GM12878 (cell line): Measurements from ENCODE around the gene NEURL4. TPM values are rescaled to one million over a fixed set of nuclear protein-coding genes. Genes with fewer than 3 reads are reported as not detected.

Experiments
- ATAC-seq: fragments of 200-7000 bp; cut with Tn5 transposase; 3 replicates; pipeline ENCODE4 v1.9.1; 2020; ENCODE audit warnings: mild to moderate bottlenecking, moderate library complexity
- BruUV-seq: library from RNA; stranded (reverse); fragments of 400-500 nt; replicated peaks from 2 replicates; lab custom pipeline; 2021; lab: Mats Ljungman, UMichigan
- CTCF ChIA-PET: fragments of 300-600 bp; sonication (Branson Sonifier 250); formaldehyde crosslinking; extraction: SDS; loops from one replicate; lab custom pipeline; 2021; ENCODE audit warnings: inconsistent platforms; lab: Yijun Ruan, JAX
- POLR2A ChIA-PET: fragments of 350-600 bp; formaldehyde crosslinking; extraction: SDS; loops from one replicate; lab custom pipeline; 2021; ENCODE audit warnings: inconsistent platforms; lab: Charles Lee
- RAD21 ChIA-PET: fragments of 300-600 bp; sonication (Branson Sonifier 250); formaldehyde crosslinking; loops from one replicate; lab custom pipeline; 2023; ENCODE audit warnings: antibody characterized with exemption; ENCODE audit not compliant: unreplicated experiment; lab: Charles Lee
- SMC1A ChIA-PET: fragments of 300-600 bp; sonication (Branson Sonifier 250); formaldehyde crosslinking; loops from one replicate; lab custom pipeline; 2023; ENCODE audit not compliant: unreplicated experiment, uncharacterized antibody; lab: Charles Lee
- DNase-seq: peaks from one replicate; pipeline ENCODE4 v3.0.0-alpha.2; 2011; ENCODE audit warnings: low read depth, low spot score
- FAIRE-seq: peaks from 3 replicates; lab custom pipeline; 2011; peaks lifted over from hg19 to GRCh38; lab: Jason Lieb, UNC
- H2AFZ ChIP-seq: 2 replicates; pipeline ENCODE4 v1.6.0; 2011; ENCODE audit warnings: low read depth, low read length, control low read depth; ENCODE audit not compliant: control insufficient read depth
- H3K27ac ChIP-seq: 2 replicates; pipeline ENCODE4 v1.5.1; 2011; ENCODE audit warnings: control low read depth; ENCODE audit not compliant: control insufficient read depth, insufficient read depth
- H3K27me3 ChIP-seq, 2 experiments: replicated peaks in 1 of 2; 2 replicates each; pipeline versions ENCODE4 v1.6.0 to v1.6.1; 2011; ENCODE audit warnings: low read length in 1 of 2; ENCODE audit not compliant: control insufficient read depth in 2 of 2, insufficient read depth in 2 of 2
- H3K36me3 ChIP-seq, 2 experiments: 2 replicates each; pipeline ENCODE4 v1.5.1; 2011; ENCODE audit warnings: low read length in 1 of 2; ENCODE audit not compliant: control insufficient read depth in 2 of 2, insufficient read depth in 2 of 2
- H3K4me1 ChIP-seq: 2 replicates; pipeline ENCODE4 v1.6.1; 2011; ENCODE audit warnings: mild to moderate bottlenecking, low read length, moderate library complexity, mixed read lengths; ENCODE audit not compliant: control insufficient read depth, insufficient read depth
- H3K4me2 ChIP-seq: 2 replicates; pipeline ENCODE4 v1.6.0; 2011; ENCODE audit warnings: control low read depth; ENCODE audit not compliant: control insufficient read depth, insufficient read depth
- H3K4me3 ChIP-seq: fragments of 200-600 bp; sonication (generic); 2 replicates; pipeline ENCODE4 v1.5.1; 2016
- H3K79me2 ChIP-seq: 2 replicates; pipeline ENCODE4 v1.6.0; 2011; ENCODE audit warnings: low read length; ENCODE audit not compliant: control insufficient read depth, insufficient read depth
- H3K9ac ChIP-seq: 2 replicates; pipeline ENCODE4 v1.8.0; 2011; ENCODE audit warnings: low read length, control low read depth, mixed read lengths; ENCODE audit not compliant: control insufficient read depth, insufficient read depth
- H3K9me3 ChIP-seq: replicated peaks from 3 replicates; pipeline ENCODE4 v1.5.1; 2011; ENCODE audit warnings: mild to moderate bottlenecking, low read length; ENCODE audit not compliant: control insufficient read depth, insufficient read depth
- H4K20me1 ChIP-seq: 2 replicates; pipeline ENCODE4 v1.6.0; 2011; ENCODE audit not compliant: control insufficient read depth, insufficient read depth
- BCL3 ChIP-seq: IDR thresholded peaks from 2 replicates; pipeline ENCODE4 v1.6.1; 2011; ENCODE audit warnings: borderline replicate concordance, low read depth, mild to moderate bottlenecking, moderate library complexity, low read length; ENCODE audit not compliant: insufficient read depth, poor library complexity, severe bottlenecking
- CEBPB ChIP-seq, 2 experiments: fragments of 150-350 bp in 1 of 2; IDR thresholded peaks; 2 replicates each; pipeline ENCODE4 v1.6.1; 2012 to 2014; ENCODE audit warnings: low read depth in 2 of 2, low read length in 2 of 2, borderline replicate concordance in 1 of 2, inconsistent platforms in 1 of 2
- DPF2 ChIP-seq: fragments of 450-650 bp; IDR thresholded peaks from 2 replicates; pipeline ENCODE4 v1.6.1; 2017; ENCODE audit warnings: mild to moderate bottlenecking
- IRF5 ChIP-seq: fragments of 450-650 bp; IDR thresholded peaks from 2 replicates; pipeline ENCODE4 v1.6.1; 2017; ENCODE audit warnings: borderline replicate concordance
- JUND ChIP-seq: IDR thresholded peaks from 2 replicates; pipeline ENCODE4 v1.6.1; 2012; ENCODE audit warnings: low read depth, mild to moderate bottlenecking, low read length, improper control_type of control experiment, moderate library complexity
- KDM1A ChIP-seq: fragments of 200-600 bp; sonication (generic); IDR thresholded peaks from 2 replicates; pipeline ENCODE4 v1.6.1; 2016; ENCODE audit warnings: borderline replicate concordance
- LARP7 ChIP-seq: fragments of 450-650 bp; IDR thresholded peaks from 2 replicates; pipeline ENCODE4 v1.6.1; 2017; ENCODE audit warnings: mild to moderate bottlenecking
- MYC ChIP-seq: IDR thresholded peaks from 2 replicates; pipeline ENCODE4 v1.6.1; 2011; ENCODE audit warnings: mild to moderate bottlenecking, low read length, moderate library complexity, inconsistent platforms; ENCODE audit not compliant: insufficient read depth, insufficient replicate concordance, insufficient read length, severe bottlenecking
- NFXL1 ChIP-seq: fragments of 450-650 bp; IDR thresholded peaks from 2 replicates; pipeline ENCODE4 v1.6.1; 2017; ENCODE audit warnings: antibody characterized with exemption, mild to moderate bottlenecking, borderline replicate concordance
- POLR2A ChIP-seq: IDR thresholded peaks from 2 replicates; pipeline ENCODE4 v1.6.1; 2011; ENCODE audit warnings: low read depth, mild to moderate bottlenecking, low read length
- RFX5 ChIP-seq: IDR thresholded peaks from 2 replicates; pipeline ENCODE4 v1.6.1; 2011; ENCODE audit warnings: low read depth, low read length, improper control_type of control experiment
- SIN3A ChIP-seq: IDR thresholded peaks from 2 replicates; pipeline ENCODE4 v1.6.1; 2012; ENCODE audit warnings: low read depth, low read length, improper control_type of control experiment
- SMAD5 ChIP-seq: IDR thresholded peaks from 2 replicates; pipeline ENCODE4 v1.6.1; 2016; ENCODE audit warnings: antibody characterized with exemption, low read depth
- STAT1 ChIP-seq: fragments of 450-650 bp; conservative IDR thresholded peaks from 2 replicates; pipeline ENCODE4 v1.6.1; 2014; ENCODE audit warnings: antibody characterized with exemption, mild to moderate bottlenecking
- WGBS: methylation state at CpG from one replicate; pipeline ENCODE4 v1.1.6; 2016; ENCODE audit warnings: low lambda C conversion rate; ENCODE audit not compliant: insufficient replicate concordance, insufficient coverage; ENCODE audit errors: missing lambda C conversion rate; 5-methylcytosine and 5-hydroxymethylcytosine counted together
- in situ Hi-C: fragments of 300-500 bp; cut with MboI; formaldehyde crosslinking; loops from 9 replicates; pipeline ENCODE4 v1.14.3; 2018; ENCODE audit warnings: mixed read lengths
- intact Hi-C: fragments of 100-400 bp; cut with micrococcal nuclease; formaldehyde crosslinking; loops from one replicate; pipeline ENCODE4 v1.14.2; 2022; ENCODE audit not compliant: unreplicated experiment
- polyA plus RNA-seq, 11 experiments: library from polyadenylated mRNA; depleted of rRNA in 4 of 11; unstranded in 6 of 11; stranded (reverse) in 5 of 11; fragments of >200 nt; fragmentation: Nextera tagmentation in 4 of 11; fragmentation: Illumina TruSeq in 1 of 11; extraction: Ambion mirVana in 4 of 11; extraction: Trizol in 1 of 11; gene quantifications; 1 replicate in 1 of 11; 2 replicates in 10 of 11; pipeline versions ENCODE4 v1.2.1 to v1.2.3, GENCODE V29; 2011 to 2016; ENCODE audit warnings: inconsistent platforms in 2 of 11, missing spikeins in 2 of 11, low read depth in 1 of 11
- total RNA-seq, 4 experiments: library from RNA; depleted of rRNA in 3 of 4; stranded (reverse); fragments of >200 nt in 3 of 4; fragmentation: Illumina TruSeq in 1 of 4; extraction: Trizol in 1 of 4; gene quantifications; 2 replicates each; pipeline versions ENCODE4 v1.2.1 to v1.2.3, GENCODE V29; 2013 to 2021
- TF ChIP-seq, protein P1 (sequence below): fragments of 450-650 bp; IDR thresholded peaks from 2 replicates; pipeline ENCODE4 v1.6.1; 2017; ENCODE audit warnings: low read depth, mild to moderate bottlenecking, moderate library complexity

Gene NEURL4
- total and polyA plus RNA-seq, 10 of the 15 experiments (the other 5 are each of a cell fraction or from before 2014, with no cell fraction given) = 0.03 to 41.9 (median 10.0) TPM

DNA sequence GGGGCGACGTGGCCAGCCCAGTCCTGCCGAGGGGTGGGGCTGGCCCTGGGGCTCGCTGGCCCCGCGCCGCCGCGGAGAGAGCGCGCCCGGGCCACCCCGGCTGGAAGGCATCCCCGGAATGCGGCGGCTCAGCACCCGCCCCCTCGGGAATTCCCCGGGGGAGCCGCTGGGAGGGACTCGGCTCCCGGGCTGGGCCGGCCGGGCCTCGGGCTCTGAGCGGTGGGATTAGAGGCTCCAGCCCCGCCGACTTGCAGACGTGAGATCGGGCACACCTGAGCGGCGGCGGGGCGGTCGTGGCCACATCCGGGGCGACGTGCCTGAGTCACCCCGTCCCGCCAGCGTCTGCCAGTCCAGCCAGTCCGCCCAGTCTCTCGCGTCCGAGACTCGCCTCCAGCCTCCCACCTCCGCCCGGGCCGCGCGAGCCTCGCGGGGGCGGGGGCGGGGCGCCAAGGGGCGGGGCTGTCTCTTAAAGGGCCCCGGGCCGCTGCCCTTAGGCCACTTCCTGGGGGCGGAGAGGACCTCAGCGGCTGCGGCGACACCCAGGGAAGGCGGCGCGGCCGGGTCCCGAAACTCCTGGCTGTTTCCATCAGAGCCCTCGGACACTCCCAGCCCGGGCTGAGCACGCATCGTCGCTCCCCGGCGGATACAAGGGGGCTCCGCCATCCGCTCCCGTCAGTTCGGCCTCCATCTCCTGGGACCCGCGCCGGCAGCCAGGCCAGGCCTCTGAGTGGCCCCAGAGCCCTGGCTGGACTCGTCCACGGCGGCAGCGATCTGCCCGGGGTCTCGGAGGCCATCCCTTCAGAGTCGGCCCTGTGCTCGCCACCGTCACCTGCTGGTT, 22.7 kb upstream of the NEURL4 start, which contains the start of gene KCTD11:
Gene KCTD11 (plus strand): TSS at position 498 of the 838 bp plus-strand sequence.
- 1% methylated on average over 62 of the region's 91 CpGs for WGBS
- Histone ChIP-seq H3K4me3 (peak within 1 kb of the TSS; percentile 88), H3K9me3 (no peaks in the 10 kb centered on the region), H3K27ac (peak within 1 kb of the TSS; percentile 59), H3K4me2 (peak within 1 kb of the TSS; percentile 93), H2AFZ (peak within 1 kb of the TSS; percentile 34), H3K27me3 (no peaks in the 10 kb centered on the region), H4K20me1 (no peaks in the 10 kb centered on the region), H3K9ac (peak within 1 kb of the TSS; percentile 62), H3K79me2 (peaks cover 7% of the 10 kb centered on the region), H3K4me1 (peaks cover 23% of the 10 kb centered on the region), H3K36me3 (peaks cover 4 to 8% of the 10 kb centered on the region in 2 experiments; a peak in 3 of 4 replicates)
- ChIA-PET CTCF (interaction anchor here (0.7 to 4.4 kb wide), 7 partner anchors 12 to 335 kb away, joined by 3 to 34 read pairs (median 4); partner anchors contain the start of genes ACAP1 and TP53), POLR2A (interaction anchor here (0.5 to 5.2 kb wide), 4 partner anchors 9 to 22 kb away, joined by 10 to 52 read pairs (median 22); partner anchors contain the start of genes ACAP1 and NEURL4), RAD21 (interaction anchor here (0.8 to 5.0 kb wide), 6 partner anchors 15 to 114 kb away, joined by 3 to 45 read pairs (median 4); partner anchors contain the start of genes ACAP1, NEURL4 and TMEM256), SMC1A (interaction anchor here (1.4 to 4.8 kb wide), 3 partner anchors 14 to 16 kb away, joined by 3 to 33 read pairs (median 4); partner anchors contain the start of gene ACAP1)
- ATAC-seq = peak; percentile 81
- intact Hi-C loops = loop anchor here (5.0 kb wide), 1 partner anchor 85 kb away; the partner anchor contains the start of genes FGF11 and TMEM102
- no peak for FAIRE-seq
- DNase-seq = no peak
- BruUV-seq = no TSS peak
- in situ Hi-C loops = no loop called here
- TF ChIP-seq BCL3 (peak; percentile 77), SIN3A (peak; percentile 35; the same call in 1 of the 2 replicates), RFX5 (no peak), IRF5 (no peak), MYC (peak; percentile 44), DPF2 (peak; percentile 82), POLR2A (peak; percentile 81), LARP7 (peak; percentile 80), KDM1A (no peak), SMAD5 (peak; percentile 70; the same call in 1 of the 2 replicates), JUND (no peak), CEBPB (IDR thresholded peaks at IDR 0.05; ENCODE audit: borderline replicate concordance in 1 of 2, low read depth in 2 of 2, low read length in 2 of 2) (no peak), NFXL1 (no peak), STAT1 (0 out of 2 replicates have a peak, but pooled peaks have one; percentile 61)
- TF ChIP-seq, protein P1, sequence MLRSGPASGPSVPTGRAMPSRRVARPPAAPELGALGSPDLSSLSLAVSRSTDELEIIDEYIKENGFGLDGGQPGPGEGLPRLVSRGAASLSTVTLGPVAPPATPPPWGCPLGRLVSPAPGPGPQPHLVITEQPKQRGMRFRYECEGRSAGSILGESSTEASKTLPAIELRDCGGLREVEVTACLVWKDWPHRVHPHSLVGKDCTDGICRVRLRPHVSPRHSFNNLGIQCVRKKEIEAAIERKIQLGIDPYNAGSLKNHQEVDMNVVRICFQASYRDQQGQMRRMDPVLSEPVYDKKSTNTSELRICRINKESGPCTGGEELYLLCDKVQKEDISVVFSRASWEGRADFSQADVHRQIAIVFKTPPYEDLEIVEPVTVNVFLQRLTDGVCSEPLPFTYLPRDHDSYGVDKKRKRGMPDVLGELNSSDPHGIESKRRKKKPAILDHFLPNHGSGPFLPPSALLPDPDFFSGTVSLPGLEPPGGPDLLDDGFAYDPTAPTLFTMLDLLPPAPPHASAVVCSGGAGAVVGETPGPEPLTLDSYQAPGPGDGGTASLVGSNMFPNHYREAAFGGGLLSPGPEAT = peak; percentile 63; the same call in 1 of the 2 replicates
